Muscle layer of duodenum (tissue), 2 donors: ENCODE results near the gene HIC1.

ENCODE experiments used
- H3K27ac ChIP-seq: one replicate; pipeline ENCODE4 v1.7.0; 2013; ENCODE audit warnings: mild to moderate bottlenecking, low read length
- H3K27me3 ChIP-seq: one replicate; pipeline ENCODE4 v1.7.0; 2013; ENCODE audit warnings: low read depth, mild to moderate bottlenecking, control low read depth, low read length
- H3K36me3 ChIP-seq, 2 donors: one replicate each; pipeline ENCODE4 v1.7.0; 2013; ENCODE audit warnings: low read length in 2 of 2, control low read depth in 1 of 2, mild to moderate bottlenecking in 1 of 2; ENCODE audit not compliant: insufficient read depth in 2 of 2, control insufficient read depth in 1 of 2
- H3K4me1 ChIP-seq, 2 donors: one replicate each; pipeline ENCODE4 v1.7.0; 2013; ENCODE audit warnings: low read length in 2 of 2, mild to moderate bottlenecking in 2 of 2, control low read depth in 1 of 2, moderate library complexity in 1 of 2; ENCODE audit not compliant: insufficient read depth in 2 of 2, control insufficient read depth in 1 of 2
- H3K4me3 ChIP-seq, 2 donors: one replicate each; pipeline ENCODE4 v1.7.0; 2013; ENCODE audit warnings: low read length in 2 of 2, low read depth in 1 of 2, mild to moderate bottlenecking in 1 of 2
- H3K9me3 ChIP-seq, 2 donors: one replicate each; pipeline ENCODE4 v1.7.0; 2013; ENCODE audit warnings: low read length in 2 of 2, control low read depth in 1 of 2, mild to moderate bottlenecking in 1 of 2; ENCODE audit not compliant: control insufficient read depth in 1 of 2
- donor health status: healthy.

HIC1 gene

DNA sequence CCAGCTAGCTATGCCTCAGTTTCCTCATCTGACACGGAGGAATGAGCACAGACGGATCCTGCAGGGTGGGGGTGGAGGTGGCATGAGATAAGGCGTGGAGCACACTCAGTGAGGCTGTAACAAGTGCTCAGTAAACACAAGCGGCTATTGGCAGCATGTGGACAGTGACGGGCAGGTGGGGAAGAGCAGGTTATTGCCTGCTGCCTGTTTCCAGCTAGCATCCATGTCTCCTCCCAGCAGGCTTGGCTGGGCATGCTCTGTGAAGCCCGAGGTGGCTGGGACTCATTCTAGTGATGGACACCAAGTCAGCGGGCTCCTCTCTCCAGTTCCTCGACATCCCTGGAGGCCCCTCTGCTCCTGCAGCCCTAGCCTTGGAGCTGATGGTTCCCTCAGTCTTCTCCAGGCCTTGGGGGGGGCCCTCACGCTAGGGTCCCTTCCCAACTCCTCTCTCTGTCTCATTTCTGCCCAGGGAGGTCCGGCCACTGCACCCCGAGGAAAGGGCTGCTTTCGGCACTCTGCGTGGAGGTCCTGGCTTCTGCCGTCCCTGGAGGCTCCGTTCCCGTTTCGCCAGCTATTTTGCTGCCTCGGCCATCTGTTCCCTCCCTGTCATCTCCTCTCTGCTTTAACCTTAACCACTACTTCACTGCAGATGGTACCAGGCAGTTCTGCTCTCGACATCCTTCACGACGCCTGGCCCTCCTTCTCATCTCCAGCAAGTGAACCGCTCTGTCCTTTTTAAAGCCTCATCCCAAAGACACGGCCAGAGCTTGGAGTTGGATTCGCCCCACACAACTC is 36.0 kb upstream of the HIC1 start:
- Histone ChIP-seq H3K27ac (no peak overlapping the region), H3K27me3 (peaks cover 5% of the 10 kb centered on the region), H3K4me3 (no peak overlapping the region), H3K9me3 (no peaks in the 10 kb centered on the region), H3K4me1 (peaks cover 0 to 5% of the 10 kb centered on the region in 2 donors), H3K36me3 (no peaks in the 10 kb centered on the region)

DNA sequence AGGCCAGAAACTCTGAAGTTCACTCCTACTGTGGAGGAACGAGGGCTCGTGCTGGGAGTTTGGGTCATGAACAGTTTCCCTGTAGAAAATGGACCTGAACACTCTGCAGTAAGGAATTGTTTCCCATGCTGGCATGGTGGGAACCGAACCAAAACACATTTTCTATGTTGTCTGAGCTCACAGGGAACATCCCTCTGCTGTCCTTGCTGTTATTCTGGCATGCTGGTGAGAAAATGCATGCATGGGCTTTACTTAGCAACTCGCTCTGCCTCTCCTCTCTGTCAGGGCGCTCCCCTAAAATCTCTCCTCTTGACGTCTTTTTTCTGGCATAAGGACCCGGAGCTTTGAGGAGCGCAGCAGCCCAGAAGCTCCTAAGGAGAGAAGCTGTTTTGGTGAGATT is 35.2 kb upstream of the HIC1 start:
- no peak overlapping the region for H3K27ac ChIP-seq
- H3K36me3 ChIP-seq: no peaks in the 10 kb centered on the region
- H3K27me3 ChIP-seq: peaks cover 5% of the 10 kb centered on the region
- H3K4me3 ChIP-seq: no peak overlapping the region
- peaks cover 0 to 13% of the 10 kb centered on the region in 2 donors for H3K4me1 ChIP-seq
- no peaks in the 10 kb centered on the region for H3K9me3 ChIP-seq

DNA sequence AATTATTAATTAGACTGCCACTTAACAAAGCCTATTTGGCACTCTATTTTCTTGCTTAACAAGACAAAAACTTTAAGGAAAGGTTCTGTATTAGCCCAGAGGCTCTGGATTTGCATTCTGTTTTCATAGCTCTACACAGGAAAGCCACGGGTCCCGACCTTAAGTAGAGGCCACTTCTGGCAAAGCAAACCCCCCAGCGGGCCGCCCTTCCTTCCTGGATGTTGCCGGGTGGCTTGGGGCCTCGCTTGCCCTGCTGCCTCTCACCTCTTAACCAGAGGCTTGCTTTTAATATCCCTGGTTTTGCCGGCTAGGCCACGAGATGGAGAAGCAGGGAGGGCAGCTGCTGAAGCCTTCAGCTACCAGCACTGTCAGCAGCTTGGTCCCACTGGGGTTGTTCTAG is 34.2 kb upstream of the HIC1 start:
- Histone ChIP-seq H3K4me3 (no peak overlapping the region), H3K4me1 (peaks cover 0 to 23% of the 10 kb centered on the region in 2 donors), H3K36me3 (no peaks in the 10 kb centered on the region), H3K27ac (no peak overlapping the region), H3K27me3 (peaks cover 5% of the 10 kb centered on the region), H3K9me3 (no peaks in the 10 kb centered on the region)

DNA sequence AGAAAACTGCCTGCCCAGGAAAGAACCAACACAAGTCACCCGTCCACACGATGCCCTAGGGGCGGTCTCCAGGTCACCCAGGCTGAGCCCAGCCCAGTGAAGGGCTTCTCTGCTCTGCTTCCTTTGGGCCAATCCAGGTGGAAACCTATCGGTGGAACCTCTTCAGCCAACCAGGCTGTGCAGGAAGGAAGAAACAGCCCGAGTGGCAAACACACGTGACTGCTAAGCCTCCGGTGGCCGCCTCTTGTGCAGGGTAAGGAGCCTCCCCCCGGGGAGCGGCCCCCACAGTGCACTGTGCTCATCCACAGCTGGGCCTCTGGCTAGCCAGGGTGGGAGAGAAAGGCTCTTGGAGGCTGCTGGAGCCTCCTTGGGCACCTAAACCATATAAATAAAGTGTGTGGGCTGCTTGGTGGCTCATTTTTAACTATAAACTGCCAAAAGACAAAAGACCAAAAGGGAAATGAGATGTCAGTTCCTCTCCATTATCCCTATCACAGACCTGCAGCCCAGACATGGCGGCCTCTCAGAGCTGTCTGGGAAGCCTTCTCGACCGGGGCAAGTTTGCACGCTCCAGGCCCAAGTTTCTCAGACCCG is 32.2 kb upstream of the HIC1 start:
- no peaks in the 10 kb centered on the region for H3K9me3 ChIP-seq
- peaks cover 1% of the 10 kb centered on the region for H3K27me3 ChIP-seq
- H3K4me1 ChIP-seq: peaks cover 0 to 25% of the 10 kb centered on the region in 2 donors
- no peak overlapping the region for H3K4me3 ChIP-seq
- H3K27ac ChIP-seq: no peak overlapping the region
- no peaks in the 10 kb centered on the region for H3K36me3 ChIP-seq

DNA sequence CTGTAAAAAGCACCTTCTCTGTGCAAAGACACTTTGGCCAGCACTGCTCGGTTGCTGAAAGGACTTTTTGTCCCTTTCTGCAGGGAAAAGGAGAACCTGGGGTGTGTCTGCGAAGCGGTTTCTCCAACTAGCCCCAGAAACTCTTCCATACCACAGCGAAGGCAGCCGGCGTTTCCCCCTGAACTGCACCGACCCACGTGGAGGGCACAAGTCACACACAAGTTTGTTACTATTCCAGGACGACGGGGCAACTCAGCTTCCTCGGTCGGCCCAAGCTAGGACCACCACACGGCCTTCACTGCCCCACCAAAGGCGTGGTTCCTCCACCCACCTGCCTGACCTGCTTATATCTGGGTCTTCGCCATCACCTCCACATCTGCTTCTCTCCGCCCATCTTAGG is 31.6 kb upstream of the HIC1 start:
- Histone ChIP-seq H3K36me3 (no peaks in the 10 kb centered on the region), H3K27me3 (peaks cover 2% of the 10 kb centered on the region), H3K4me1 (peaks cover 0 to 25% of the 10 kb centered on the region in 2 donors), H3K27ac (no peak overlapping the region), H3K9me3 (no peaks in the 10 kb centered on the region), H3K4me3 (no peak overlapping the region)

DNA sequence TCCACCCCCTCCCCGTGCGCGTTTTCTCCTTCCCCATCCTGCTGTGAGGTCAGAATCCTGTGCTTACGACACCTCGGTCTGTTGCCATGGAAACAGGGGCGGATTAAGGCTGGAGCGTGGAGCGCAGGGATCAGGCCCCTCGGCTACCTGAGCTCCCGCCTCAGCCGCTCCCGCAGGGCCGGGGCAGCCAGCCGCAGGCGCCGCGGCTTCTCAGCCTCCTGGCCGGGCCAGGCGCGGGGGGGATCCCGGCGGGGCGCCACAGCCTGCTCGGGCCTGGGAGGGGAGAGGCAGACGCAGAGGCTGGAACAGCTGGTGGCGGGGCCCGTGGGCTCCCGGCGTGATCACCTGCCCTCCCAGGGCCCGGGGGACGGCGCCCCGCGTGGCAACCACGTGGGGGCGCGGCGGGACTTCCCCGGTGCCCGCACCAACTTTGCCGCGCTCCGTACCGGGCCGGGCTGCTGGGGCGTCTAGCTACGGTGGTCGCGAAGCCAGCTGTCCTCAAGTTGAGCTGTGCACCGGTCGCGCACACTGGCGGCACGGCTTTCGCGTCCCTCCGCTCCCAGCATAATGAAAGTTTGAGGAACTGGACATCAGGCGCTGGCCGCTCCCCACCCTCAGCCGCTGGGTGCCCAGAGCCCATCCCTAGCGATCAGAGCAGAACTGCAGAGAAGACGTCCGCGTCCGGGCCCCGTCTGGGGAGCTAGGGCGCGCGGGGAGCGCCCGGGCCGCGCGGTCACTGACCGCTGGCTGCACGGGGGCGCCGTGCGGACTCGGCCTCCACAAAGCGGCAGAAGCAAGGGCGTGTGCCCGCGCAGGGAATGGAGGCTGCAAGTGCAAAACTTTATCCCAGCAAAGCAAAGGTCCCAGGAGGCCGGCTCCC is 31.0 kb upstream of the HIC1 start:
- H3K27ac ChIP-seq: no peak overlapping the region
- peaks cover 0 to 25% of the 10 kb centered on the region in 2 donors for H3K4me1 ChIP-seq
- peak overlapping the region; percentile 30 to 73 for H3K4me3 ChIP-seq
- peaks cover 8% of the 10 kb centered on the region for H3K27me3 ChIP-seq
- no peaks in the 10 kb centered on the region for H3K36me3 ChIP-seq
- H3K9me3 ChIP-seq: no peaks in the 10 kb centered on the region

DNA sequence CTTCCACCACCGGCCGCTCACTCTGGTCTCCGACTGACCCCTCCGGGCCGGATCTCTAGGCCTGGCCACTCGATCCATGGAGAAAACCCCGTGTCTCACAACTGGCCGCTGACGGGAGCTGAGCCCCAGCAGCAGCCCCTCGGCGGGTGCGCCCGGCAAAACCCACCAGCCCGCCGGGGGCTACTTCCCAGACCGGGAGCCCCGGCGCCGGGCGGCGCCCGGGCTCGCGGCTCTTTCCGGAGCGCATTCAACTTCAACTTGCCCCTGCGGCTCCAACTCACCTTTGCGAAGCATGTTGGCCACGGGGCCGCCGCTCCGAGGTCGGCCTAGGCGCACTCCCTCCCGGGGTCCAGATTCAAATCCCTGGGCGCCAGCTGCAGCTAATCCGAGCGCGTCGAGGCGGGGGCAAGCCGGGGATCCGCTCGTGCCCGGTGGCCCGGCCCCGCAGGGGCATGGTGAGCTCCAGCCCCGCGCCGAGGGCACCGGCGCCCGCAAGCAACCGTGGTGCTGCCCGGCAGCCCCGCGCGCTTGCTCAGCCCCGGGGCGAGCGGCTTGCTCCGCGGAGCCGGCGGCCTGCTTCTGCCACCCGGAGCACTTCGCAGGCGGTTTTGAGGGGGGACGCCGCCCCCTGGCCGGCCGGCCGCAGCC is 30.2 kb upstream of the HIC1 start:
- peaks cover 0 to 28% of the 10 kb centered on the region in 2 donors for H3K4me1 ChIP-seq
- H3K36me3 ChIP-seq: no peaks in the 10 kb centered on the region
- H3K27me3 ChIP-seq: peaks cover 10% of the 10 kb centered on the region
- H3K4me3 ChIP-seq: peak overlapping the region; percentile 30 to 73
- no peak overlapping the region for H3K27ac ChIP-seq
- H3K9me3 ChIP-seq: no peaks in the 10 kb centered on the region

DNA sequence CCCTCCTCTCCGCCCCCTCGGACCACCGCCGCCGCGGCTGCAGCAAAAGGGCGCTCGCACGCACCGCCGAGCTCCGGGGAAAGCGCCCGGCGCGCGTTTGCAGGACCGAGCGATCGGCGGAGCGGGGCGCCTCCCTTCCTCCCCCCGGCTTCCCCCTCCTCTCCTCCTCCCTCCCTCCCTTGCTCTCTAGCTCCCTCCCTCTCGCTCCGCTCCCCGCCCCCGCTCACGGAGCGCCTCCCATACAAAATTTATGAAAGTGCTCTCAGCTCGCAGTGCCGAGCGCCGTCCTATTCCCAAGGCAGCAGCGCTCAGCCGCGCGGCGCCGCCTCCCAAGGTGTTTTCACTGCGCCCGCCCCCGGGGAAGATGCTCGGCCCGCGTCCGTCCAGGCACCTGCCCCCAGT is 29.7 kb upstream of the HIC1 start, which contains the start of gene RTN4RL1:
Gene RTN4RL1, minus strand, starts transcription at position 115 of the 402 bp plus-strand sequence. CDS start 469 bp downstream, outside the sequence.
- Histone ChIP-seq H3K4me3 (peak within 1 kb of the TSS; percentile 33 to 73), H3K27ac (no peak within 1 kb of the TSS), H3K27me3 (peaks cover 10% of the 10 kb centered on the region), H3K9me3 (no peaks in the 10 kb centered on the region), H3K36me3 (no peaks in the 10 kb centered on the region), H3K4me1 (peaks cover 0 to 30% of the 10 kb centered on the region in 2 donors)

DNA sequence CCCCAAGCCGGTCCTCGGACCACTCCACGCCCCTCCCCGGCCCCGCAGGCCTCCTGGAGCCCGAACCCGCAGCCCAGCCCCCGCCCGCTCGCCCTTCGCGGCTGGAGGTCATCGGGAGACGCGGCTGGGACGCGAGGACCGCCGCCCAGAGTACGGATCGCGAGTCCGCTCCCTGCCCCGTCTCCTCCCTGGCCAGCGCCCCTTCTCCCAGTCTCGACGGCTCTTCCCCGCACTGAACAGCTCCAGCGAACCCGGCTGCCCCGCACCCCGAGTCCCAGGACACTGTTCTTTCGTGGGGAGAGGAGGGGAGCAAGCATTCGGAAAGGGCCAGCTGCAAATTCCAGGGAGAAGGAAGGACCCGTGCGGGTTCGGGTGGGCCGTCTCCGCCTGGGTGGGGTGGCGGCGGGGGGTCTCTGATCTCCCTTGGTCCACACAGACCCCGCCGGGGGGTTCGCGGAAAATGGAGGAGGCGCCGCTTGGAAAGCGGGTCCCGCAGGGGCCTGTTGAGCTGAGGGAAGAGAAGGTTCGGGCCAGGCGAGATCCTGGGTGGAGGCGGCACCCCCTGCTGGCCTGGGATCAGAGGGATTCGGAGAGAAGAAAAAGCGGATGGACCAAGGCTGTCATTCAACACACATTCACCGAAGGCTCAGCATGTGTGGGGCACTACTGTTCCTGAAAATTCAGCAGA is 29.1 kb upstream of the HIC1 start:
- H3K27me3 ChIP-seq: peaks cover 10% of the 10 kb centered on the region
- H3K27ac ChIP-seq: no peak overlapping the region
- H3K4me1 ChIP-seq: peaks cover 1 to 32% of the 10 kb centered on the region in 2 donors
- H3K4me3 ChIP-seq: peak overlapping the region; percentile 33 to 73
- no peaks in the 10 kb centered on the region for H3K9me3 ChIP-seq
- H3K36me3 ChIP-seq: no peaks in the 10 kb centered on the region

DNA sequence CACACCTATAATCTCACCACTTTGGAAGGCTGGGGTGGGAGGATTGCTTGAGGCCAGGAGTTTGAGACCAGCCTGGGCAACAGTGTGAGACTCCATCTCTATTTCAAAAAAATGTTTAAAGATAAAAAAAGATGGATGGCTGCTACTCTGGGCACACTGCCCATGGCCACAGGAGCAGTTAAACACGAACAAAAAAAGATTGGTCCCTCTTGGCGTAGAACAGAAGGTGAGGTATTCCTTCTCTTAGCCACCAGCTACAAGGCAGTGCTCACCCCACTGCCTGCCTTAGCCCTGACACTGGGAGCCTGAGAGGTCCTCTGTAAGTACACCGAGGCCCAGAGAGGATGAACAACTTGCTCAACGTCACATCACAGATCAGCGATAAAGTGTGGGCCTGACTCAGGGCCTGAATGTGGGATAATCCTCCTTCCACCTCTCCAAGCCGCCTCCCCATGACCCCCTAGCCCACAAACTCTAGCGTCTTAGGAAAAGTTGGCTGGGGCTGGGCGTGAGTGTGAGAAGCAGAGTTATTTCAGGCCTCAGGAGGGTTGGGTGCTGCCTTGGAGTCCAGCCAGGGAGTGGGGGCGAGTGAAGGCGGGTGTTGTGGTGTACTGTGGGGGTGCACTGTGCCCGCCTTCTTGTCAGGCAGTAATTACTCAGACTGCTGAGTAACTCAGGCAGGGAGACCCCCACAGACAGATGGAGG is 27.2 kb upstream of the HIC1 start:
- Histone ChIP-seq H3K36me3 (no peaks in the 10 kb centered on the region), H3K4me1 (peaks cover 4 to 45% of the 10 kb centered on the region in 2 donors), H3K4me3 (no peak overlapping the region), H3K27ac (no peak overlapping the region), H3K9me3 (no peaks in the 10 kb centered on the region), H3K27me3 (peaks cover 10% of the 10 kb centered on the region)
